Kidney glomerular epithelial cell (primary cell): ENCODE measurements around the gene EVC.
"Not testable (repeated sequence)": the region's sequence is repeated elsewhere in the genome, so short reads cannot be mapped to it uniquely, and the experiment has no call there.

Experiments used
- DNase-seq: peaks from one replicate; lab custom pipeline; 2025; lab: John Stamatoyannopoulos, UW

The EVC gene

GRCh38 chr4:5785806-5786680, 75.0 kb downstream of the EVC start:
- DNase-seq = peak; percentile 67

- no peak for DNase-seq
Observed at GRCh38 chr4:5787311-5787710, 76.3 kb downstream of the EVC start.

GRCh38 chr4:5788144-5788543, 77.1 kb downstream of the EVC start:
- DNase-seq = no peak

- DNase-seq = no peak
Observed at GRCh38 chr4:5789141-5789540, 78.1 kb downstream of the EVC start.

GRCh38 chr4:5790546-5790857, 79.5 kb downstream of the EVC start:
- no peak for DNase-seq

- DNase-seq = no peak
Observed at GRCh38 chr4:5791654-5792053, 80.7 kb downstream of the EVC start.

- no peak for DNase-seq
Observed at GRCh38 chr4:5793514-5793913, 82.5 kb downstream of the EVC start.

- DNase-seq = no peak
Observed at GRCh38 chr4:5795580-5795979, 84.6 kb downstream of the EVC start.

GRCh38 chr4:5796976-5797375, 86.0 kb downstream of the EVC start:
- no peak for DNase-seq

- no peak for DNase-seq
Observed at GRCh38 chr4:5797866-5798265, 86.9 kb downstream of the EVC start.

- no peak for DNase-seq
Observed at GRCh38 chr4:5798462-5798861, 87.5 kb downstream of the EVC start.

GRCh38 chr4:5798946-5799345, 87.9 kb downstream of the EVC start:
- DNase-seq = no peak

- no peak for DNase-seq
Observed at GRCh38 chr4:5799406-5799805, 88.4 kb downstream of the EVC start.

- DNase-seq = no peak
Observed at GRCh38 chr4:5800496-5800895, 89.5 kb downstream of the EVC start.

- no peak for DNase-seq
Observed at GRCh38 chr4:5801696-5802095, 90.7 kb downstream of the EVC start.

GRCh38 chr4:5802565-5802964, 91.6 kb downstream of the EVC start:
- DNase-seq = no peak

- DNase-seq = no peak
Observed at GRCh38 chr4:5804656-5805055, 93.7 kb downstream of the EVC start.

GRCh38 chr4:5805270-5805669, 94.3 kb downstream of the EVC start:
- DNase-seq = no peak

- no peak for DNase-seq
Observed at GRCh38 chr4:5808081-5808741, 97.2 kb downstream of the EVC start.

- DNase-seq = no peak
Observed at GRCh38 chr4:5809216-5809776, 98.3 kb downstream of the EVC start.

GRCh38 chr4:5810151-5810550, 99.2 kb downstream of the EVC start:
- no peak for DNase-seq

GRCh38 chr4:5810770-5811430, 99.9 kb downstream of the EVC start:
- DNase-seq = no peak

GRCh38 chr4:5812057-5812456, 101.1 kb downstream of the EVC start:
- not testable (repeated sequence) for DNase-seq
